GM23338 (cell line): ENCODE results near the gene MIA.

Source experiments
- CREB1 ChIP-seq: fragments of 250-450 bp; sonication (Bioruptor Pico); IDR thresholded peaks from 2 replicates; pipeline ENCODE4 v1.5.0; 2020; ENCODE audit warnings: low read depth, mild to moderate bottlenecking, moderate library complexity
- EZH2 ChIP-seq: fragments of 200-600 bp; sonication (generic); IDR thresholded peaks from one replicate; pipeline ENCODE4 v1.8.0; 2017; ENCODE audit warnings: antibody characterized with exemption, mild to moderate bottlenecking, low read depth; ENCODE audit not compliant: unreplicated experiment
- POLR2AphosphoS5 ChIP-seq: IDR thresholded peaks from 2 replicates; pipeline ENCODE4 v1.6.1; 2016; ENCODE audit warnings: antibody characterized with exemption, low read depth

DNA sequence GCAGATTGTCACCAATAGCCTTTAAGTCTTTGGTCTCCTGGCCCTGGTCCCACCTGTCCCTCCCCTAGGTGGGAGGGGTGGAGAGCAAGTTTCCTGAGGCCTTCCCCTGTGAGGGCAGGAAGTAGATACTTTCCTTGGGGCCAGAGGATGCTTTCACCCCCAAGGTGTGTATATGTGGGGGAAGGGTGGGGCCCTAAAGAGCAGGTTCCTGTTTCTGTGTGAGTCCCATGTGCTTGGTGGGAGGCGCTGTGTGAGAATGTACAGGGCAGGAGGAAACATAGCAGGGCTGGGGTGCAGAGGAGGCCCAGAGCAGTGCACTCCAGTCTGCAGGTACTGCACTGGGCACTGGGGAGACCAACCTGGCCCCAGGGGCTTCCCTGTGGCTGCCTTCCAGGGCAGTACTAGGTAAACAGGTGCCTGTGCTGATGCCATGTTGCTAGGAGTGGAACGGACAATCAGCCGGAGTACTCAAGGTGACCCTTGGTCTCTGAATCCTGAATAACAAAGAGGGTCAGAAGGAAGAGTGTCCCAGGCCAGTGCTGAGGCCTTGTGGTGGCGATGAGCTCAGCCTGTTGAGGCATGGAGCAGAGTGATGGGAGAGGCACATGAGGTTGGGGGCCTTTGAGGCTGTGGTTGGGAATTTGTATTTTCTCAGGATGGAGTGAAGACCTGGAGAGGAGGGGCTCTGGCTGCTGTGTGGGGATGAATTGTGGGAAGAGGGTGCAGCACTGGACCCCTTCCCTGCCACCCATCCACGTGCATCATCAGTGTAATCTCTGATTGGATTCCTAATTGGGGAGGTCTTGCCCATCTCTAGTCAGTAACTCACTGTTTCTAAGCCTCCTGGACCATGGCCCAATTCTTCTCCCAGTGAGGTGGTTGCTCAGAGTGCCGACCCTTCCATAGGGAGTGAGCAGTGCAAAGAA, 28.8 kb downstream of the MIA start:
- TF ChIP-seq EZH2, result no peak
- no peak for TF ChIP-seq CREB1 (CRISPR knock-in tag)
- no peak for TF ChIP-seq POLR2AphosphoS5
